Activated naive CD4-positive, alpha-beta T cell treated with anti-CD3 and anti-CD28 coated beads, Interleukin-2, amount 10 ng/mL, durations not matched to agents 7 days and 5 days (primary cell): Measurements from ENCODE around the gene CYP4F3.

Source experiments
- CTCF ChIA-PET: fragments of 350-600 bp; sonication (Branson Sonifier 250); formaldehyde crosslinking; loops from one replicate; lab custom pipeline; 2021; ENCODE audit warnings: antibody characterized with exemption; lab: Charles Lee
- DNase-seq: peaks from one replicate; pipeline ENCODE4 v3.0.0-alpha.2; 2020
- H3K27ac Mint-ChIP-seq: one replicate; pipeline ENCODE4 v1.8.0; 2021; ENCODE audit warnings: mild to moderate bottlenecking, moderate library complexity, mixed read lengths
- H3K27me3 Mint-ChIP-seq: one replicate; pipeline ENCODE4 v1.8.0; 2021; ENCODE audit warnings: mild to moderate bottlenecking, mixed read lengths
- H3K36me3 Mint-ChIP-seq: one replicate; pipeline ENCODE4 v1.8.0; 2021; ENCODE audit warnings: mixed read lengths
- H3K4me1 Mint-ChIP-seq: one replicate; pipeline ENCODE4 v1.8.0; 2021; ENCODE audit warnings: mixed read lengths
- H3K4me3 Mint-ChIP-seq: one replicate; pipeline ENCODE4 v1.8.0; 2021; ENCODE audit warnings: mild to moderate bottlenecking, moderate library complexity, mixed read lengths
- H3K9me3 Mint-ChIP-seq: one replicate; pipeline ENCODE4 v1.8.0; 2021; ENCODE audit warnings: mixed read lengths

The CYP4F3 gene

DNA sequence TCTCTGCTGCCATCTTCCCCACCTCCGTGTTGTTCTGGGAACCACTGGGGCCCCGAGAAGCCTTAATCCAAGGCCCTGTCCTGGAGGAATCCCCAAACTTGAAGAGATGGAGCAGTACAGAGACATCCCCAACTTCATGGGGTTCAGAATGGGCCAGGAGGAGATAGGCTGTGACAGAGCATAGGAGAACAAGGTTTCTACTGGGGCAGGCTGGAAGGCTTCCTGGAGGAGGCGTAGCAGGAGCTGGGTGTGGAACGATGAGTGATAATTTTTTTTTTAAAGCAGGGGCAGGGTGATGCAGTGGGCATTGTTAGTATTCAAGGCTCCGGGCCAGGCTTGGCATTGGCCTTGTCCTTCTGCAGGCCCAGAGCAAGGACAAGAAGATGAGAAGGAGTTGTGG is 22.4 kb upstream of the CYP4F3 start:
- Mint-ChIP-seq H3K27ac (no peak overlapping the region), H3K4me1 (no peaks in the 10 kb centered on the region), H3K27me3 (peaks cover 19% of the 10 kb centered on the region), H3K36me3 (no peaks in the 10 kb centered on the region), H3K9me3 (no peaks in the 10 kb centered on the region), H3K4me3 (no peak overlapping the region)
- DNase-seq, result no peak
- CTCF ChIA-PET, result no interaction called here

DNA sequence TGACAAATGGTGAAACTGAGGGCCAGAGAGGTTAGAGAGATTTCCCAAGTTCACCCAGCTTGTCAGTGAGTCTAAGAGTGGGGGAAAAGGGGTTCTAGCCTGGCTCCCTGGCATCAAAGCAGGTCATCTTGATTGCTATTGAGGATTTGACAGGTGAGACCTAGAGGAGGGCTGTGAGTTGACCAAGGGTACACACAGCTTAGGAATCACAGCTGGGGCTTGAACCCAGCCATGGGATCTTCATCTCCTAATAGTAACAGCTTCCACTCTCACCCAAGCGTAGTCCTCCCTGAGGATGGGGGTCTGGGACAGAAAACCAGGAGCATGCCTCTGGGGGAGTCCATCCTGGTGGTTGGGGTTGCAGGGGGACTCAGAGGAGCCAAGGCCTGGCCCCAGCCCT is 18.9 kb upstream of the CYP4F3 start:
- DNase-seq, result no peak
- Mint-ChIP-seq H3K27me3 (peaks cover 7% of the 10 kb centered on the region), H3K4me3 (no peak overlapping the region), H3K4me1 (no peaks in the 10 kb centered on the region), H3K27ac (no peak overlapping the region), H3K9me3 (no peaks in the 10 kb centered on the region), H3K36me3 (no peaks in the 10 kb centered on the region)
- CTCF ChIA-PET, result no interaction called here

DNA sequence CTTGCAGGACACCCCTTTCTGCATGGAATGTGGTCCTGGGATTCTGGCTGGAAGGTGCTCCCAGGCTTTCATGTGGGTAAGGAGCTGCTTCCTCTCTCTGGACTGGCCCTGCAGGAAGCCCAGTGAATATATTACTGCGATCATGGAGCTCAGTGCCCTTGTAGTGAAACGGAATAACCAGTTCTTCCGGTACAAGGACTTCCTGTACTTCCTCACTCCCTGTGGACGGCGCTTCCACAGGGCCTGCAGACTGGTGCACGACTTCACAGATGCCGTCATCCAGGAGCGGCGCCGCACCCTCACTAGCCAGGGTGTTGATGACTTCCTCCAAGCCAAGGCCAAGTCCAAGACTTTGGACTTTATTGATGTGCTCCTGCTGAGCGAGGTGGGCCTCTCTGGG is 17.7 kb upstream of the CYP4F3 start:
- CTCF ChIA-PET, result interaction anchor here (1.3 kb wide), 1 partner anchor 9 kb away, joined by 3 read pairs; no protein-coding TSS in a partner anchor
- Mint-ChIP-seq H3K4me1 (no peaks in the 10 kb centered on the region), H3K9me3 (no peaks in the 10 kb centered on the region), H3K27ac (no peak overlapping the region), H3K36me3 (no peaks in the 10 kb centered on the region), H3K4me3 (no peak overlapping the region), H3K27me3 (peaks cover 6% of the 10 kb centered on the region)
- no peak for DNase-seq

DNA sequence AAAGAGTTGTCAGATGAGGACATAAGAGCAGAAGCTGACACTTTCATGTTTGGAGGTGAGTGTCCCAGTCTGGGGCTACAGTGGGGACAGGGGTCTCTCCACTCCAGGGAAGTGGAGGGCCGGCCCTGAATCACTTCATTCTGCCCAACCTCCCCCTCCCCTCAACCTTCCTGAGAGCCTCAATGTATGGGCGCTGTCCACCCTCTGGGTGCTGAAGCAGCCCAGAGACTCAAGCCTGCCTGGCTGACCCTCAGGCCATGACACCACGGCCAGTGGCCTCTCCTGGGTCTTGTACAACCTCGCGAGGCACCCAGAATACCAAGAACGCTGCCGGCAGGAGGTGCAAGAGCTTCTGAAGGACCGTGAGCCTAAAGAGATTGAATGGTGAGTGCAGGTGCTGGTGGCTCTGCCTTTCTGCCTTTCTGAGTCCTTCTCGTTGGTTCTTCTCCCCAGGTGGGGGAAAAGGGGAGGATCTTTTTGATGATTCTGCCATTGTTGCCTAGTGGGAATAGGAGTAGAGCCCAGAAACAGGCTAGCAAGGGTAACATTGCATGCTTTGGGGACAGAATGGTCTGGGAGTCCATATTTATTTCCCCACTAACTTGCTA is 16.9 kb upstream of the CYP4F3 start:
- Mint-ChIP-seq H3K9me3 (no peaks in the 10 kb centered on the region), H3K36me3 (no peaks in the 10 kb centered on the region), H3K4me1 (no peaks in the 10 kb centered on the region), H3K27me3 (peaks cover 10% of the 10 kb centered on the region), H3K4me3 (no peak overlapping the region), H3K27ac (no peak overlapping the region)
- peak; percentile 45 for DNase-seq
- CTCF ChIA-PET, result interaction anchor here (1.3 kb wide), 1 partner anchor 9 kb away, joined by 3 read pairs; no protein-coding TSS in a partner anchor

DNA sequence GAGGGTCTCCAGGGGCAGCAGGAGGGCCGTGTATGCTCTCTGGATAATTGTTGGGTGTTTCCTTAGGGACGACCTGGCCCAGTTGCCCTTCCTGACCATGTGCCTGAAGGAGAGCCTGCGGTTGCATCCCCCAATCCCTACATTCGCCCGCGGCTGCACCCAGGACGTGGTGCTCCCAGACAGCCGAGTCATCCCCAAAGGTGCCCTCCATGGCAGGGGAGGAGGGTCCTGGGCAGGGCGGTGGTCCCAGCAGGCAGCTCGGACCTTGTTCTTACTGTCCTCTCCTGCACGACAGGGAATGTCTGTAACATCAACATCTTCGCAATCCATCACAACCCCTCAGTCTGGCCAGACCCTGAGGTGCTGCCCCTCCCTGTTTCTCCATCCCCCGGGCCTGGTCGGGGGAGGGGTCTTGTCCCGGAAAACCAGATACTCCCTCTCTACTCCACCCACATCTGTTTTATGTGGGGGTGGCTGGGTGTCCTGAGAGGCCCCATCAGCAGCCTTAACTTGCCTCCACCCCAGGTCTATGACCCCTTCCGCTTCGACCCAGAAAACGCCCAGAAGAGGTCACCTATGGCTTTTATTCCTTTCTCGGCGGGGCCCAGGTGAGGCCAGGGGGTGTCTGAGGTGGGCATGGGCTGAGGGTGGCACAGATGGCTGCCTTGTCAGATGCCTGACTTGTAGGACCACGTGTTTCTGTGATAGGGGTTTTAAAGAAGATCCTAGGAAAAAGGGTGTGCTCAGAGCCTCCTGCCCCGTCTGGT is 12.3 kb upstream of the CYP4F3 start:
- Mint-ChIP-seq H3K27me3 (peaks cover 16% of the 10 kb centered on the region), H3K36me3 (no peaks in the 10 kb centered on the region), H3K4me3 (no peak overlapping the region), H3K9me3 (no peaks in the 10 kb centered on the region), H3K4me1 (no peaks in the 10 kb centered on the region), H3K27ac (no peak overlapping the region)
- no peak for DNase-seq
- CTCF ChIA-PET, result no interaction called here

DNA sequence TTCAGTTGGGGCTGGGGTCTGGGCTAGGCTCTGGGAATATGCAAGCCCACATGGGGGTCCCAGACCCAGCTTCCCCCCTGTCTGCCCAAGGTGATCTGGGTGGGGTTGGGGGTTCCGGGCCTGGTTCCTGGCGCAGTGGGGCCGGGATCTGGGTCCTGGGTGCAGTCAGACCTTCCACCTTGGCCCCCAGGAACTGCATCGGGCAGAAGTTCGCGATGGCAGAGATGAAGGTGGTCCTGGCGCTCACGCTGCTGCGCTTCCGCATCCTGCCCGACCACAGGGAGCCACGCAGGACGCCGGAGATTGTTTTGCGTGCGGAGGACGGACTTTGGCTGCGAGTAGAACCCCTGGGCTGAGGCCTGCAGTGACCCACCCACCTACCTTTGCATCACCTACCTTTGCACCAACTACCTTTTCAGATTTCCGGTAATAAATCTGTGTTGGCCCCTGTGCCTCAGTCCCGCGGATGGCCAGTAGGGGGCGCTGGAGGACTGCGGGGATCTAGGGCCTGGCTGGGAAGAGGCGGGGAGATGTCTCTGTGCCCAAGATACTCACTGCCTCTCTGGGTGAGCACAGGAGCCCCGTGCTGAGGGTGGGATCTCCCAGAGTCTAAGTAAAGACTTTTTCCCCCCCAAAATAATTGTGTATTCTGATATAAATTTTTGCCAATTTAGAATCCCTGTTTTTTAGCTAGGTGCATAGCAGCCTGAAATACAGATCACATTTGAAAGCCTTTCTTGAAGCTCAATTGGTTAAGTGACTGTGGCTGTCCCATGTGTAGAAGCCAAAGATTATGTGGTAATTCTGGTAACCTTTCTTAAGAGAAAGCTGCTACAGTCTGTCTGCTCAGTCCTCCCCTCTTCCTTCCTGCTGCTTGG is 11.5 kb upstream of the CYP4F3 start:
- peak; percentile 91 for DNase-seq
- CTCF ChIA-PET, result interaction anchor here (0.6 to 1.2 kb wide), 9 partner anchors 21 to 466 kb away, joined by 3 to 4 read pairs (median 3); no protein-coding TSS in a partner anchor
- H3K4me3 Mint-ChIP-seq, result no peak overlapping the region
- H3K27ac Mint-ChIP-seq, result no peak overlapping the region
- H3K36me3 Mint-ChIP-seq, result no peaks in the 10 kb centered on the region
- no peaks in the 10 kb centered on the region for H3K9me3 Mint-ChIP-seq
- peaks cover 12% of the 10 kb centered on the region for H3K27me3 Mint-ChIP-seq
- no peaks in the 10 kb centered on the region for H3K4me1 Mint-ChIP-seq

DNA sequence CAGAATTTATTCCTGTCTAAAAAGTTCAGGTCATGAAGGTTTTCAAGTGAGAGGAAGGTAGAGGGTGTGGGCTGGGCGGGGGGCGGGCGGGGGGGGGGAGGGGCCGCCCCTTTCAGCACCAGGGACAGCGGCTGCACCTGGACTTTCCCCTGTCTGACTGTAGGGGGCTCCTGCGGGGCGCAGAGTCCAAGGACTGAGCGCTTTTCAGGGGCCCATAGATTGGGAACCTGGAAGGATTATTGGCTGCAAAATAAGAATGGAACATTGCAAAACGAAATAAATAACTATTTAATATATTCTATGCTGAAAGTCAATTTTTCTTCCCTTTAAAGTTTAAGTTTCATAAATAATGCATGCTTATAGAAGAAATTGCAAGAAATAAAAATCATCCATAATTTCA is 8.9 kb upstream of the CYP4F3 start:
- no peaks in the 10 kb centered on the region for H3K4me1 Mint-ChIP-seq
- no peak overlapping the region for H3K4me3 Mint-ChIP-seq
- H3K36me3 Mint-ChIP-seq, result no peaks in the 10 kb centered on the region
- no peak overlapping the region for H3K27ac Mint-ChIP-seq
- no peaks in the 10 kb centered on the region for H3K9me3 Mint-ChIP-seq
- peaks cover 22% of the 10 kb centered on the region for H3K27me3 Mint-ChIP-seq
- CTCF ChIA-PET, result interaction anchor here (1.1 to 1.2 kb wide), 2 partner anchors 8 to 238 kb away, joined by 3 to 5 read pairs; no protein-coding TSS in a partner anchor
- DNase-seq, result peak; percentile 62

DNA sequence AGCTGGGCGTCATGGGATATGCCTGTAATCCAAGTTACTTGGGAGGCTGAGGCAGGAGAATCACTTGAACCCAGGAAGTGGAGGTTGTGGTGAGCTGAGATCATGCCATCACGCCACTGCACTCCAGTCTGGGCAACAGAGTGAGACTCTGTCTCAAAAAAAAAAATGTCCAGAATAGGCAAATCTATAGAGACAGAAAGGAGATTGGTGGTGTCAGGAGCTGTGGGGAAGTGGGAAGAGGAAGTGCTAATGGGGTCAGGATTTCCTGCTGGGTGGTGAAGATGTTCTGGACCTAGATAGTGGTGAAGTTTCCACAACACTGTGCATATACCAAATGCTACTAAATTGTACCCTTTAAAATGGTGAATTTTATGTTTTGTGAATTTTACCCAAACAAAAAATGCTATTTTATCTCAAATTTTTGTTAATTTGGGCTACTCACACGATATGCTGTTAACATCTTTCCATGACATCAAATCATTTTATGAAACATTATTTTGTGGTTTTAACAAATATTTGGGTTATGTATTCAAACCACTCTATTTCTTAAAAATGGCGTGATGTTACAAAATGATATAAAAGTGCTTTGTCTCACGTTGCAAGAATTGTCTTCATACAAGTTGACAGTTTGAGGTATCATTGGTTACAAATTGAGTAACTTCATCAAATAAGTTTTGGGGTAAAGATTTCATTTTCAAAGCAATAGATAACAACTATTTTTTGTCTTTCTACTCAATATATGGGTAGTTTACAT is 7.4 kb upstream of the CYP4F3 start:
- H3K27ac Mint-ChIP-seq, result no peak overlapping the region
- peaks cover 20% of the 10 kb centered on the region for H3K27me3 Mint-ChIP-seq
- no peak overlapping the region for H3K4me3 Mint-ChIP-seq
- H3K9me3 Mint-ChIP-seq, result no peaks in the 10 kb centered on the region
- no peak for DNase-seq
- CTCF ChIA-PET, result interaction anchor here (0.9 to 2.0 kb wide), 3 partner anchors 10 to 237 kb away, joined by 3 to 7 read pairs (median 3); no protein-coding TSS in a partner anchor
- H3K36me3 Mint-ChIP-seq, result no peaks in the 10 kb centered on the region
- H3K4me1 Mint-ChIP-seq, result no peaks in the 10 kb centered on the region

DNA sequence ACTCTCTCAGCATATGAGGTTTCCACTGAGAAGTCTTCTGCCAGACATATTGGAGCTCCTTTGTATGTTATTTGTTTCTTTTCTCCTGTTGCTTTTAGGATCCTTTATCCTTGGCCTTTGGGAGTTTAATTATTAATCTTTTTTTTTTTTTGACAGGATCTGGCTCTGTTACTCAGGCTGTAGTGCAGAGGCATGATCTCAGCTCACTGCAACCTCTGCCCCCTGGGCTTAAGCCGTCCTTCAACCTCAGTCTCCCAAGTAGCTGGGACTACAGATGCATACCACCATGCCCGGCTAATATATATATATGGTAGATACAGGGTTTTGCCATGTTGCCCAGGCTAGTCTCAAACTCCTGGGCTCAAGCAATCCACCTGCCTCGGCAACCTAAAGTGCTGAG is 6.6 kb upstream of the CYP4F3 start:
- H3K27me3 Mint-ChIP-seq, result peaks cover 13% of the 10 kb centered on the region
- no peaks in the 10 kb centered on the region for H3K9me3 Mint-ChIP-seq
- no peaks in the 10 kb centered on the region for H3K36me3 Mint-ChIP-seq
- CTCF ChIA-PET, result interaction anchor here (2.0 kb wide), 1 partner anchor 236 kb away, joined by 7 read pairs; no protein-coding TSS in a partner anchor
- H3K4me3 Mint-ChIP-seq, result no peak overlapping the region
- no peak for DNase-seq
- no peaks in the 10 kb centered on the region for H3K4me1 Mint-ChIP-seq
- H3K27ac Mint-ChIP-seq, result no peak overlapping the region

DNA sequence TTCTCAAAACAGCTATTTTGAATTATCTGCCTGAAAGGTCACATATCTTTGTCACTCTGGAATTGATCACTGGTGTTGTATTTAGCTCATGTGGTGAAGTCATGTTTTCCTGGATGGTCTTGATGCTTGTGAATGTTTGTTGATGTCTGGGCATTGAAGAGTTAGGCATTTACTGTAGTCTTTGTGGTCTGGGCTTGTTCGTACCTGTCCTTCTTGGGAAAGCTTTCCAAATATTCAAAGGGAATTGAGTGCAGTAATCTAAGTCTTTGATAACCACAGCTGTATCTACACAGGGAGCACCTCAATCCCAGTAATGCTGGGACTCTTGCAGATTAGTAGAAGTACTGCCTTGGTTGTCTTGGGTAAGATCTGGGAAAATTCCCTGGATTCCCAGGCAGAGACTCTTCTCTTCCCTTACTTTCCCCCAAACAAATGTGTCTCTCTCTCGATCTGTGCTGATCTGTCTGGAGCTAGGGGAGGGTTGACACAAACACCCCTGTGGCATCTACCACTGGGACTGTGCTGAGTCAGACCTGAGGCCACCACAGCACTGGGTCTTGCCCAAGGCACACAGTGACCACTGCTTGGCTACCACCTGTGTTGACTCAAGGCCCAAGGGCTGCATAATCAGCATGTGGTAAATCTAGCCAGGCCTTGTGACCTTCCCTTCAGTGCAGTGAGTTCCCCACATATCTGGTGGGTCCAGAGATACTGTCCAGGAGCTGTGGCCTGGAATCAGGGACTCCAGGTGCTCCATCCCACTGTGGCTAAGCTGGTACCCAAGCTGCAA is 5.5 kb upstream of the CYP4F3 start:
- no peaks in the 10 kb centered on the region for H3K4me1 Mint-ChIP-seq
- H3K27me3 Mint-ChIP-seq, result peaks cover 13% of the 10 kb centered on the region
- no peaks in the 10 kb centered on the region for H3K9me3 Mint-ChIP-seq
- no peak overlapping the region for H3K27ac Mint-ChIP-seq
- H3K4me3 Mint-ChIP-seq, result no peak overlapping the region
- CTCF ChIA-PET, result interaction anchor here (1.7 to 2.0 kb wide), 2 partner anchors 9 to 235 kb away, joined by 4 to 7 read pairs; no protein-coding TSS in a partner anchor
- no peak for DNase-seq
- no peaks in the 10 kb centered on the region for H3K36me3 Mint-ChIP-seq

DNA sequence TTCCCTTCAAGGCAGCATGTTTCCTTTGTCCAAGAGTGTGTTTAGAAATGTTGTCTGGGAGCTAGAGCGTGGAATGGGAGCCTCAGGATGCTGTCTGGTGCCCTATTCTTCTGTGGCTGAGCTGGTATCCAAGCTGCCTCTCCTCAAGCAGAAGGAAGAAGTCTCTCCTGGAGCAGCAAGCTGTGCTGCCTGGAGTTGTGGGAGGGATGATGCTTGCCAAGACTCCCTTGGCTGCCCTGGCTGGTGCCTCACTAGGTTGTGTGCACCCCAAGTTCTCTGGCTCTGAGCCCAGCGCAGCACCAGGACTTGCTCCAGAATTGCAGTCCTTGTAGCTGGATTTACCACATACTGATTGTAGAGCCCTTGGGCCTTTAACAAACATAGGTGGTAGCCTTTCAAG is 4.7 kb upstream of the CYP4F3 start:
- no peak overlapping the region for H3K4me3 Mint-ChIP-seq
- CTCF ChIA-PET, result interaction anchor here (0.5 to 1.7 kb wide), 2 partner anchors 10 to 851 kb away, joined by 3 to 4 read pairs; no protein-coding TSS in a partner anchor

DNA sequence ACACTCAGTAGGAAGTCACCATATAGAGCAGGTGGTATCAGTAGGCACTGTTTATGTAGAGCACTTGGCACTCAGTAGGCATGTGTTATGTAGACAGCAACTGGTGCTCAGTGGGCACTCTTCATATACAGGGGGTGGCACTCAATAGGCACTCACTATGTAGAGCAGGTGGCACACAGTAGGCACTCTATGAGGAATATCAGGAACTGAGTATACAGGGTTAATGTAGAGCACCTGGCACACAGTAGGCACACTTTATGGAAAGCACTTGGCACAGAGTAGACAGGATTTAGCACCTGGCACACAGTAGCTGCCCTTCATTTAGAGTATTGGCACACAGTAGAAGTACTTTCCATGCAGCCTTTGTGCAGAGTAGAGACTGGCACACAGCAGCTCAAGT is 1.1 kb upstream of the CYP4F3 start:
- peaks cover 14% of the 10 kb centered on the region for H3K27me3 Mint-ChIP-seq
- no peaks in the 10 kb centered on the region for H3K9me3 Mint-ChIP-seq
- no peaks in the 10 kb centered on the region for H3K36me3 Mint-ChIP-seq
- H3K27ac Mint-ChIP-seq, result no peak overlapping the region
- no peak overlapping the region for H3K4me3 Mint-ChIP-seq
- H3K4me1 Mint-ChIP-seq, result no peaks in the 10 kb centered on the region
- CTCF ChIA-PET, result no interaction called here
- DNase-seq, result no peak

More for the DNA sequence above, 4.7 kb upstream of the CYP4F3 start:
- no peaks in the 10 kb centered on the region for H3K4me1 Mint-ChIP-seq
- peaks cover 14% of the 10 kb centered on the region for H3K27me3 Mint-ChIP-seq
- H3K9me3 Mint-ChIP-seq, result no peaks in the 10 kb centered on the region
- H3K27ac Mint-ChIP-seq, result no peak overlapping the region
- no peaks in the 10 kb centered on the region for H3K36me3 Mint-ChIP-seq
- DNase-seq, result no peak
